GM18873 (cell line): Measurements from ENCODE around the gene SMURF1.

Source experiments
- ATAC-seq: cut with Tn5 transposase; IDR thresholded peaks from one replicate; pipeline ENCODE4 v1.9.1; 2021; ENCODE audit warnings: mild to moderate bottlenecking, moderate library complexity, moderate number of reproducible peaks; ENCODE audit not compliant: unreplicated experiment, low FRiP score

The SMURF1 gene

DNA sequence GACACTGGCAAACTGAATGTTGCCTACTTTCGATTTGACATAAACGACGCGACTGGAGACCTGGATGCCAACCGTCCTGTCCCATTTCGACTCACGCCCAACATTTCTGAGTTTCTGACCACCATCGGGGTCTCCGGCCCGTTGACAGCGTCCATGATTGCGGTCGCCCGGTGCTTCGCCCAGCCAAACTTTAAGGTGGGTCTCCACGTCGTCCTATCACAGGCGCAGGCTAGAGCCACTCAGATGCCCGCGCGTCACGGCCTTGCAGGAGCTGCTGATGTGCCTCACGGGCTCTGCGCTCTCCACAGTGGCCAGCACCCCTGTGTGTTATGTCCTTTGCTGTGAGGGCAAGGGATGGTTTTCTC is 132.6 kb downstream of the SMURF1 start:
- ATAC-seq: no peak

DNA sequence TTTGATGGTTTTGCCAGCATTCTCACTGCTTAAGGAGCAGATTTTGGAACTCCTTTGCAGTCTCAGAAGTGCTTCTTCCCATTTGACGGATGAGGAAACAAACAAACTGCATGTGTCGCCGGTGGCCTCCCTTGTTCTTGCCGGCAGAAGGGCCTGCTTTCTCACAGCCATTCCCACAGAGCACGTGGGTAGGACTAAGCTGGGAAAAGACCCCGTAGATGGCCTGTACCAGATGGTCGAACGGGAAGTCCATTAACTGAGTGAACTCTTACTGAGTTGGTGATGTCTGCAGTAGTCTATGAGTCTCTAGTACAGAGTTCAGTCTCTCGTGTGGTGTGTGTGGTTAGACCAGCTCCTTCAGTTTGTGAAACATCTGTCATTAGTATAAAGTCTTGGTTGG is 133.6 kb downstream of the SMURF1 start:
- no peak for ATAC-seq

DNA sequence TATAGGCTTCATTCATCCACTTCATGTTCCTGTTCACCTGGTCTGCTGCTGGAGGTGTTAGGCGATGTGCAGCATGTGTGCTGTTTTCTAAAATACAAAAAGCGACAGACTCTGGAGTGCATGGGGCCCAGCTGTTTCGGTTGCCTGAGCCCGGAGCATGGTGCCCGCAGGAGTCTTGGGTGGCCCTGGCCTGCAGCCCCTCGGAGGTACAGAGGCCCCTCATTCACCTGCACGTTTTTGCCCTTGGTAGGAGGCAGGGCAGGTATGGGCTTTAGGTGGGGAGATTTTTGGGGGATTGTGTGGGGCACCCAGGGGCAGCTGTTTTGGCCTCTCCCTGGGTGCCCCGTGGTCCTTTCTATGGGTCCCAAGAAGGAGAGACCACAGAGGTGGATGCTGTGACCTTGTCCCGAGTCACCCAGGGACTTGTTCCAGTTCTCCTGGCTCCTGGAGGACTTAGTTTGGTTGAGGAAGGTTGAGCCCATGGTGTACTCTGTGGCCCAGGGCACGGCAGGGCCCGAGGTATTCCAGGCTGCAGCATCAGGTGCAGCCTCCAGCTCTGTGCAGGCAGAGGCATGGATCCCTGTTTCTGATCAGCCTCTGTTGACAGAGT is 134.9 kb downstream of the SMURF1 start:
- ATAC-seq: no peak

DNA sequence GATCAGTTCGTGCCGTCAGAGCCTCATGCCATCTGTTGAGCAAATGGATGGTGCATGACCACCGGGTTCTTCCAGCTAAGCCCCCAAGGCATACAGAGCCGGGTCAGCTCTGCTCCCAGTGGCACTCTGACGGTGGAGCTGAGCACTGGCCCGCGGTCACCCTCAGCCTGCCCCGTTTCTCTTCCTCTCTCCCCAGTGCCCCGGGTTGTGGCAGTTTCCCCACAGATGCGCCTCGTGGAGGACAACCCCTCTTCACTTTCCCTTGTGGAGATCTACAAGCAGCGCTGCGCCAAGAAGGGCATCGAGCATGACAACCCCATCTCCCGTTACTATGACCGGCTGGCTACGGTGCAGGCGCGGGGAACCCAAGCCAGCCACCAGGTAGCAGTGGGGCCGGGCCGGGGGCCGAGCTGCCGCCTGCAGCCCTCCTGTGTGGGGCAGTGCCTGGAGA is 135.7 kb downstream of the SMURF1 start:
- ATAC-seq: no peak

DNA sequence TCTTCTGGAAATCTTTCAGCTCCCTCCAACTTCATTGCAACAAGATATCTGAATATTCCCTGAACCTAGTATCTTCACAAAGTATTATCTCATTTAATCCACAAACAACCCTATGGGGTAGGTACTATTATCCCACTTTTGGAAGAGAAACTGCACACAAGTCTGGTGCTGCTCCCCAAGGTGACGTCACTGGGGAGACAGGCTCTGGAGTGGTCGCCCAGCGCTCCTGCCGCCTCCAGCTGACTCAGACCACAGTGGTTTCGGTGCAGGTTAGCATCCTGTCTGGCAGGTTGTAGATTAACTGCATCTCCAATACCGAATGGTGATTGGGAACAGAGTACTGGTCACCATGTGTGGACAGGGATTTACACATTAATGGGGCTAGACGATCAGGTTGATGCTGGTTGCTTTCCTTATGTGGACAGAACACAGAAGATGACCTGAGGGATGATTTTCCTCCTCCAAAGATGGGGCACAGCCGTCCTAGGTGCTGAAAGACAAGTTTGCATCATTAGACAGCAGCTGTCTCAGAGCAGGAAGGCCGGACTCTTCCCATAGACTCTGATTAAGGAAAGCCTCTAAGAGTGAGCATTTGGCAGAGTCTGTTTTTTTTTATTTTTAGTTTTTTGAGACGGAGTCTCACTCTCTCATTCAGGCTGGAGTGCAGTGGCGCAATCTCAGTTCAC is 137.0 kb downstream of the SMURF1 start:
- ATAC-seq: no peak

DNA sequence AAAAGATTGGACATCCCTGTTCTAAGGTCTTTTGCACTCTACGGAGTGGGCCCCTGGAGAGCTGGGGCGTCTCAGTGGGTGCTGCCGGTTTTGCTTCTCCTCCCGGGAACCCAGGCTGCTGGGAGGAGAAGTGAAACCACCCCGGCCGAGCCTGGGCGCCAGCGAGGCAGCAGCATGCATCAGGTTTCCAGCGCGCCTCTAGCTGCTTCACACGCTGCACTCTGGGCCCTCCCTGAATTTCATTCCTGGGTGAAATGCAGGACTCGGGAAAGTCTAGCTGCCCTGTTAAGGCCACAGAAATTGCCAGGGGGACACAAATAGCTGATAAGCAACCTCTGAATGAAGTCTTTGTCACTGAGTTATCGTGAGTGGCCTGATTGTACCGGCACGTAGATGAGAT is 138.1 kb downstream of the SMURF1 start:
- ATAC-seq: no peak

DNA sequence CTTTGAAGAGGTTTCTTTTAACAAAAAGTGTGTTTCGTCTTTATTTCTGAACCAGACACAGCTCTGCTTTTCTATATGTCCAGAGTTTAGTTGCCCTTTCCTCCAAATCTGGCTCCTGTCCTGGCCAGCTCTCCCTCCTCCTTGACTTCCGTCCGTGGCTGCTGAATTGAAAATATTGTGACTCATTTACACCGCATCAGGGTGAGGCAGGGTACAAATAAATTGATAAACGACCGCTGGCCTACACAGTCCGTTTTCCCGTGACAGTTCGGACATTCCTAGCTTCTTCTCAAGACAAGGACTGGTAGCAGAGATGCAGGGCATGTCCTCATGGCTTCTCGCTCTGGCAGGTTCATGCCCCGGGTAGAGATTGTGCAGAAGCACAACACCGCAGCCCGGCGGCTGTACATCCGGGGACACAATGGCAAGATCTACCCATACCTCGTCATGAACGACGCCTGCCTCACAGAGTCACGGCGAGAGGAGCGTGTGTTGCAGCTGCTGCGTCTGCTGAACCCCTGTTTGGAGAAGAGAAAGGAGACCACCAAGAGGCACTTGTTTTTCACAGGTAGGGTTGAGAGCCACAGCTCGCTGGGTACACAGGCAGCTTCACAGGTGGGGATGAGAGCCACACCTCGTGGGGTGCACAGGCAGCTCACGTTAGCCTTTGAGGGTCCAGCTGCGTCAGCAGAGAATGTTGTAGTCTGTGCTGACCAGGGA is 139.0 kb downstream of the SMURF1 start:
- ATAC-seq: no peak

DNA sequence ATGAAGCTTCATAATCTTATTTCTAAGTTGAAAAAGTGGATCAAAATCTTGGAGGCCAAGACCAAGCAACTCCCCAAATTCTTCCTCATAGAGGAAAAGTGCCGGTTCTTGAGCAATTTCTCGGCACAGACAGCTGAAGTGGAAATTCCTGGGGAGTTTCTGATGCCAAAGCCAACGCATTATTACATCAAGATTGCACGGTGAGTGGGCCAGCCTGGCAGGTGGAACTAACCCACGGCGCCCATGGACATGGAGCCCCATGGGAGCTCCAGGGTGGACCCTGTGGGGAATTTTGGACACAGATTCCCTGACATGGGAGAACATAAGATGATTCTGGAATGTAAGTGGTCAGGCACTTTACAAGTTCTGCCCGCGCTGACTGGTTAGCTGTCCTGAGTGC is 139.7 kb downstream of the SMURF1 start:
- ATAC-seq: no peak

DNA sequence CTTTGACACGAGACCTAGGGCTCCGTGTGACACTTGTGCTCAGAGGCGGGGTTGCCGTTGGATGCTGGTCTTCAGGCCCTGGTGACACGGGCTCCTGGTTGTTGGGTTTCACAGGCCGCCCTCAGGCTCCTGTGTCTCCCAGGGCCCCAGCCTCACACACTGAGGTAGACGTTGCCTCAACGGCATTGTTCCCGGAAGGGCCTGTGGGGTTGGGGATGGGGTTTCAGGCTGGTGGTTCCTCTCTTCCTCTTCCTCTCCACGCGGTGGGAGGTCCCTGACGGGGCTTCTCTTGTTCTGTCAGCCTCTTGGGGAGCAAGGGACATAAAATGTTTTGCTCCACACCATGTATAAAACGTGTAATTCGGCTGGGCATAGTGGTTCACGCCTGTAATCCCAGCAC is 140.5 kb downstream of the SMURF1 start:
- no peak for ATAC-seq

DNA sequence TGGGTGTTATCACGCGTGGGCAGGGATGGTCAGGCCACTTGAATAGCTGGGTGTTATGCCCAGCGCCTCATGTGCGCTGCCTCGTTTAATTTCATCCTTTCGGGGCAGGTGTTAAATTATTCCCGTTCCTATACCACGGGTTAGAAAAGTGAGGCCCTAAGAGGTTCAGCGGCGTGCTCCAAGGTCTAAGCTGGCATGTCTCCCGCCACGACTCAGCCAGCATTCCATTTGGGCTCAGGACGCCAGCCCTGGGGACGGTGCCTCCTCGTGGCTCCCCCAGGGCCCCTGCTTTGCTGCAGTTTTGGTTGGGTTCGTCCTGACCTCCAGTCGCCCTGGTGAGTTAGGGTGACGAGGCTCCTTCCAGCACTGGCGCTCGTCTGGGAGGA is 141.1 kb downstream of the SMURF1 start:
- ATAC-seq: no peak

DNA sequence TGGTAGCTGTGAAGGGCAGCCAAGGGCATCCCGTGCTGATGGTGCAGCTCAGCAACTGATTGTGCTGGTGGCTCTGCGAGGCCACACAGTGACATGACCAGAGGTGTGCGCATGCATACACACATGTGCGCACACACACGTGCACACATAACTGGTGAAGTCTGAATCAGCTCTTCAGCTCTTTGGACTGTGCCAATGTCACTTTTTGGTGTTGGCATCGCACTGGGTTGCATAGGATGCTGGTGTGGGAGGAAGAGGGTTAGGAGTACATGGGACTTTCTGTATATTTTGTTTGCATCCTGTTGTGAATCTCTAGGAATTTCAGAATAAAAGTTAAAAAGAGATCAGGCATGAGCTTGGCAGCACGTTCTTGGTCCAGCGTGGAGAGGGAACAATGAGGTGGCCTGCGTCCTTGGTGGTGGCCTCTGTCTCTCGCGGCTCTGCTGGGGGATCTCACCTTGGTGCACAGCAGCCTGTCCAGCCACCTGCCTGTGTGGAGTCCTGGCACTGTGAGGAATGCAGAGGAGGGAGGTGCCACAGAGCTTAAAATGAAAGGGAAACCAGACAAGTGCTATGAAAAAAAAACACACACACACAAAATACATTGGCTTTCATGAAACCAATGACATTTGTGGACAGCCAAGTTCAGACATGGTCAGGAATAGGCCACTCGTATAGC is 141.6 kb downstream of the SMURF1 start:
- ATAC-seq: no peak

DNA sequence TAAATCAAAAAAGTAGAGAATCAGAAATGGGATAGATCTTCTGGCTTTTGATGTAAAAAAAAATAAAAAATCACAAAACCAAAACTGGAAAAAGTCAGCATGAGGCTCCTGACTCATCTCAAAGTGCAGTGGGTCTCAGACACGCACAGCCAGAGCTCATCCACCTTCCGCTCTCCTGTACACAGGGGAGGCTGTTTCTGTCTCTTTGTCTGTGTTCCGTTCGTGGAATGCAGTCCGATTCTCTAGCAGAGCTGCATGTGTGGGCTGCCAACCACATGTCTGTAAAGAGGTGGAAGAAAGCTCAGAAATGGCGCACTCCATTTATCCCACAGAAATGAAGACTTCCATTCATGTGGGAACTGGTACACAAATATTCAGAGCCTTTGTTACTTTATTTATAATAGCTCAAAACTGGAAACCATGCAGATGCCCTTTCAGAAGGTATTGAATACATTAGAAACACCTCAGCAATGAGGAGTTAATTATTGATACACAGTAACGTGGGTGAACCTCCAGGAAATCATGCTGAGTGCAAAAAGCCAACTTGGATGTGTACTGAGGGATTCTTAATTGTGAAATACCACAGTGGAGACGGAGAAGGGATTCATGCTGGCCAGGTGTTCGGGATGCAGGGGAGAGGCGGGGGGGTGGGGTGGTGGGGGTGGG is 142.3 kb downstream of the SMURF1 start:
- ATAC-seq: no peak

DNA sequence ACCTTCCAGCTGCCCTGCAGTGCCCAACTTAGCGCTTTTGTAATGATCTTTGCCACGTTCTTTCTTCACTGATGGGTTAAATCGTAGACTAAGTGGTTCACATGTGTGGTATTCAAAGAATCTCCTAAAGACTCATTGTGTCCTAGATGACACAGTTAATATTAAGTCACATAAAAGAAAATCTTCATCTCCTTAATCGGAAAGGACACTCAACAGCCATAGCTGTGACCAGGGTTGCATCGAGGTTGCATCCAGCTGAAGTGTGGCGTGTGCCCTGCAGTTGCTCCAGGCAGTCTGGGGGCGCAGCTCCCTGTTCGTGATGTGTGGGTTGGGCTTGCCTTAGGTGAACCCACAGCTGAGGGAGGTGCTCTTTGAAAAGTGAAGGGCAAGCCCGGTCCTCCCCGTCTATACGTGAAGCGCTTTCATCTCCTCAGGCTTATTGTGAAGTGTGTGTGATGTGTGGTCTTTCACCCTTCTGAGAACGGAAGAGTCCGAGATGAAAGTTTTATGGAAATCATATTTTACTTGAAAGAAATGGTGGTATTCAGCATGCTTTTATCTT is 142.9 kb downstream of the SMURF1 start:
- no peak for ATAC-seq

DNA sequence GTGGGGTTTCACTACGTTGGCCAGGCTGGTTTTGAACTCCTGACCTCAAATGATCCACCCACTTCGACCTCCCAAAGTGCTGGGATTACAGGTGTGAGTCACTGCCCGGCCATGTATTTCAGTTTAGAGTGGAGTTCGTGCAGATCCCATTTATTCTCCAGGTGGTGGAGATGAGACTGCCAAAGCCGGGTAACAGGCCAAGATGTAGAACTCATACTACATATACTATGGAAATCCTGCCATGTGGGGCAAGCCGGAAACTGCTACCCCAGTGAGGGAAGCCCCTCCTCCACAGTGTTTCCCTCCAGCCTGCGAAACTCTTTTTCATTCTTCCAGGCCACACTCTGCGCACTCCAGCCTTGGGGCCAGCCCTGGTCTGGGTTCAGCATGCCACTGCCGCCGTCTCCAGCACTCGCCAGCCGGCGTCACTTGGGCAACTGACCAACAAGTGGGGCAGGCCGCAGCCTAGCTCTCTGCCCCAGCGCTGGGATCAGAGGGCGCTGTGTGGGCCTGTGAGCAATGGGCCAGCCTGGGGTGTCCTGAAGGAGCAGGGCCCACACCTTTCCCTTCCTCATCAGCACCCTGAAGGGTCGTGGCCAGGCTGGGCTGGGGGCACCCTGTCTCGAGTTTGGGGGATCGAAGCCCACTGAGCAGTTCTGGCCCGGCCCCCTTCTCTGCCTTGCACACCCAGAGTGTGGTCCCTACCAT is 143.6 kb downstream of the SMURF1 start:
- no peak for ATAC-seq

DNA sequence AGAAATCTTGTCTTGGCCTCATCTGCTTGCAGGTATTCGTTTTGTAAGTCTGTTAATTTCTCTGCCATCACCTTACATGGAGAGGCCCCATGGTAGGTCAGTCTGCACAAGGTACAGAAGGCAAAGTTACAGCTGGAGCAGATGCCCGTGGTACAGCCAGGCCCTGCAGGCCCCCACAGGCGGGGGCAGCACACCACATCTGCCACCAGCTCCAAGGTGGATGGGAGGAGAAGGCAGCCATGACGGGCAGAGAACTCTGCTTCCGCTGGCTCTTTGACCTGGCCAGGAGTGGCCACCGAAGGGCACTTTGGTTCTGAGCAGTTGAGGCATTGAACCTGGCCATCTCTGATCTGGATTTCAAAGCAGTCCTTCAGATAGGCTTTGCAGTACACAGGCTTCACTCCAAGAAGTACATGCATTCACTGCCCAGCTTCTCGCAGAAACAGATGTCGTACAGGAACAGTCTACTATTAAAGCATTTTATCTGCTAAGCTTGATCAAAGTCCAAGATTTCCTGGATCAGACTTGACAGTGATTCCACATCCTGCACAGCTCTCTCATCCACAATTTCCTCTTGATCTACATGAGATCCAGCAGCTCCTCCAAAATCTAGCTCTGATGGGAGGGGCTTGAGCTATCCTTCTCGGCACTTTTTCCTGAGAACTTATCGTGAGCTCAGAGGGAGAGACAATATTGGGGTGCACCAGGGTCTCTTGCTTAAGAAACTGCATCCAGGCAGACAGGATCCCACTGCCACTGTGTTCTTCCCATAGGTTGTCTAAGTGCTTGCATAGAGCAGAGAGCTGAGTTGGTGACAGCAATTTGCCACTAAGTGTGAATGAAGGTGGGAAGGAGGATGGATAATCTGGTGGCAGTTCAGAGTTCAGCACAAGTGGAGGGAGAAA is 144.8 kb downstream of the SMURF1 start:
- no peak for ATAC-seq

DNA sequence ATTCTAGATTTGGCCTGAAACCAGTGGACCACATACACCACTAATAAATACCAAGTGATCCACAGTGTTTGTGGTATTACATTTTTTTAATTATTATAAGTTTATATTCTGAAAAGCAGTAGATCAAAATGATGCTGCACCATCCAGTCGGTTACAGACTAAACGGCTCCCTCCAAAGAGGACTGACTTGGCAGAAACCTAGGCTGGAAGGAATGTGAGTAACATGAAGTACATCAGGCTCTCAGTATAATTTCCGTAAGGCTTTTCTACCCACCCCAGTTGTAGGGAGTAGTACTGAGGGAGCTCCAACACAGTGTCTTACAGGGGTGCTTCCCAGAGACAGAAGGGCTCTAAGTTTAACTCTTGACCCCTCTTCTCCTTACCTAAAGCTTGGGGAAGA is 146.1 kb downstream of the SMURF1 start:
- ATAC-seq: no peak

DNA sequence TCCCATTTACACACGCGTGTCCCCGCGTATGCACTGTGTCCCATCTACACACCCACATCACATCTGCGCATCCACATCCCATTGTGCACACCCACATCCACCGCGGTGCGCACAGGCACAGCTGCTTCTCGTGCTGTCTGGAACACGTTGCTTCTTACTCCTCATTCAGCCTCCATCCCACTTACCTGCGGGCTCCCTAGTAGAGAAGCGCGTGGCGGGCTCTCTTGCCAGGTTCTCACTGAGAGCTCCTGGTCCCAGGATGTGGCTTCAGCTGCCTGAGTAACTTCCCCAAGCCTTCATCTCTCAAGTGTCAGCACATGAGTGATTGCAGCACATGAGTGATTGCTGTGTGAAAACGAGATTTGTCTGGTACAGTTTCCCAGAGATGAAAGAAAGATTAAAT is 147.8 kb downstream of the SMURF1 start:
- no peak for ATAC-seq

DNA sequence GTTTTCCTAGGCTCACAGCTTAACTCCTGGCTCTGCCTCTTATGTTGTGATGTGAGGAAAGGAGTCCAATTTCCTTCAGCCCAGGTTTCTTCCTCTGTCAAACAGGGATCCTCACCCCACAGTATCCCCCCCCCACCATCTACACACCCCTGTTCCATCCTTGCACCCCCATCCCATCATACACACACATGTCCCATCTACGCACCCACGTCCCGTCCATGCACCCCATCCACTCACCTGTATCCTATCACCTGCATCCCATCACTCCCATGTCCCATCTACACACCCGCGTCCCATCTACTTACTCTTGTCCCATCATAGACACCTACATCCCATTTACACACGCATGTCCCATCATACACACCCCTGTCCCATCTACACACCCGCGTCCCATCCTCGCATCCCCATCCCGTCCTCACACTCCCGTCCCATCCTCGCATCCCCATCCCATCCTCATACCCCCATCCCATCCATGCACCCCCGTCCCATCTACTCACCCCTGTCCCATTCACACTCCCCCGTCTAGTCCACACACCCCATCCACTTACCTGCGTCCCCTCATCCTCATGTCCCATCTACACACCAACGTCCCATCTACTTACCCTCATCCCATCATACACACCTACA is 148.3 kb downstream of the SMURF1 start:
- ATAC-seq: no peak
